PFSK-1 (cell line): ENCODE results near the gene RAP1A.

Experiments used
- POLR2AphosphoS5 ChIP-seq: IDR thresholded peaks from 2 replicates; pipeline ENCODE4 v1.6.1; 2012; ENCODE audit warnings: low read depth, mild to moderate bottlenecking, control low read depth, low read length, moderate library complexity
- REST ChIP-seq, 2 experiments: IDR thresholded peaks; 2 replicates each; pipeline versions ENCODE4 v1.6.1 to v1.8.0; 2011 to 2012; ENCODE audit warnings: low read depth in 2 of 2, low read length in 2 of 2, control low read depth in 1 of 2, inconsistent platforms in 1 of 2, mild to moderate bottlenecking in 1 of 2, moderate library complexity in 1 of 2; ENCODE audit not compliant: insufficient read depth in 1 of 2
- SIN3A ChIP-seq: IDR thresholded peaks from 2 replicates; pipeline ENCODE4 v1.6.1; 2012; ENCODE audit warnings: mild to moderate bottlenecking, low read length, moderate library complexity, borderline replicate concordance; ENCODE audit not compliant: insufficient read depth
- TAF1 ChIP-seq: IDR thresholded peaks from 2 replicates; pipeline ENCODE4 v1.6.1; 2012; ENCODE audit warnings: low read length, control low read depth, borderline replicate concordance; ENCODE audit not compliant: insufficient read depth

- TF ChIP-seq TAF1 = no peak
- no peak for TF ChIP-seq POLR2AphosphoS5
- TF ChIP-seq SIN3A = no peak
- TF ChIP-seq REST (IDR thresholded peaks at IDR 0.05; ENCODE audit: insufficient read depth in 1 of 2, low read depth in 2 of 2, low read length in 2 of 2) = no peak
Measured at GRCh38 chr1:111582016-111582415, 37.6 kb upstream of the RAP1A start.
